Activated CD4-positive, CD25-positive, alpha-beta regulatory T cell (primary cell): ENCODE data around the gene RTTN.
A peak's percentile ranks its signal among the peaks of the same experiment; 100 is the strongest.
"Not testable (repeated sequence)": the region's sequence is repeated elsewhere in the genome, so short reads cannot be mapped to it uniquely, and the experiment has no call there.

ENCODE experiments used
- DNase-seq, 4 experiments: peaks; one replicate each; lab custom pipeline; 2025; lab: John Stamatoyannopoulos, UW

Gene RTTN

DNA sequence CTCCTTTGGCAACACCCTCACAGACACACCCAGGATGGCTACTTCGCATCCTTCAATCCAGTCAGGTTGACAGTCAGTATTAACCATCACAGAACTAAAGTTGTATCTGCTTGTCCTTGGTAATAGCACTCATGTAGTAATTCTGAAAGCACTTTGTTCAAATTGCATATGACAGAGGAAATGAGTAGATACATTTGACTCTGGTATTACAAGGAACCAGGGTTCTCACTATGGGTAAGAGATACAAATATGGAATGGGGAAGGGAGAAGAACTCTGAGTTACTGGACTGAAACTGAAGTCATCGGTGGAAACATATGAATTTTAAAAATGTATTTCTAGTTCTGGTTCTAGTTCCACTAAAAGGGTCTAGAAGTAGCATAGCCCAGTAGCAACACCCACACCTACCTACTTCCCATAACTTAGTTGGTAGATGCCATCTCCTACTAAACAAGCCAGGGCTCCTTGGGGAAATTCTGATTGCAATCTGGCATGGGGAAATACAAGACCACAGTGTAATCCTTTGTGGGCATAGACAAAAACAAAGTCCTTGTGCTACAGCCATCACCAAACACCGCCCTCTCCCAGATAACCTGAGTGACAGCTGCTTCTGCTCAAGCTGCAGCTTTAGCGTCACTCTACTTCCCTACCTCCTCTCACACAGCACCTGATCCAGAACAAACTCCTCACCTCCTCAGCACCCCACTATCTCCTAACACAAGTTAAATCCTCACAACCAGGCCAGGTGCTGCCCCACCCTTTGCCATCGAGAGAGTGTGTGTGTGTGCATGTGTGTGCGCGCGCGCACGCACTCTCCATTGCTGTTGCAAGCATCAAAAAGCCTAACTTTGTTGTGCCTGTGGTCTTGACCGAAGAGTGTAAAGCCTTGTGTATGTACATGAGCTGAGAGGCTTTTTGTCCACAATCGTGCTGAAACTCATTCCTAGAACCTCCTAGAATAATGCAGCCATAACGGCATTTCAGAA is 226.5 kb downstream of the RTTN start:
- no peak for DNase-seq

DNA sequence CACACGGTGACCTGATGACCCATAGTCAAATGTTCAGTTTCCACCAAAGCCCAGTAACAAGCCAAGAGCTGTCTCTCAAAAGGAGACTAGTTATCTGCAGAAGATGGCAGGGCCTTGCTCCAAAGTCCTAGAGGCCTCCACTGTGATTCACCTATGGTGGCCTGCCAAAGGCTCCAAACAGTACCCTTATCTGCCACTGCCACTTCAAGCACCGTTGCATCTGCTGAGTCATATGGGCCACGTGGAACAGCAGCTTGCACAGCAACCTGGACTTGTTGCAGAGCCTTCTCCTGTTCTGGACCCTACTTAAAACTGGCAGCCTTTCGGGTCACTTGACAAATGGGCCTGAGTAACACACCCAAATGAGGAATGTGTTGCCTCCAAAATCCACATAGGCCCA is 230.2 kb downstream of the RTTN start:
- DNase-seq, result not testable (repeated sequence)

DNA sequence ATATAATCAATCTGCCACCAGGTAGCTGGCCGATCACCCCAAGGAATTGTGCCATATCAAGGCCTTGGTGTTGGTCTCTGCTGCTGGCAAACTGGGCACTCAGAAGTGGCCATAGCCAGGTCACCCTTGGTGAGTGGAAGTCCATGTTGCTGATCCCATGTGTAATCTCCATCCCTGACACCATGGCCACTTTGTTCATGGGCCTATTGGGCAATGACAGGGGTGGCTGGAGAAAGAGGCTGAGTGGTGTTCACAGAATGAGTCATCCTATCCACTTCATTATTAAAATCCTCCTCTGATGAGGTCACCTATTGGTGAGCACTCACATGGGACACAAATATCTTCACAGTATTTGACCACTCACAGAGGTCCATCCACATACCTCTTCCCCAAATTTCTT is 231.1 kb downstream of the RTTN start:
- no peak for DNase-seq

DNA sequence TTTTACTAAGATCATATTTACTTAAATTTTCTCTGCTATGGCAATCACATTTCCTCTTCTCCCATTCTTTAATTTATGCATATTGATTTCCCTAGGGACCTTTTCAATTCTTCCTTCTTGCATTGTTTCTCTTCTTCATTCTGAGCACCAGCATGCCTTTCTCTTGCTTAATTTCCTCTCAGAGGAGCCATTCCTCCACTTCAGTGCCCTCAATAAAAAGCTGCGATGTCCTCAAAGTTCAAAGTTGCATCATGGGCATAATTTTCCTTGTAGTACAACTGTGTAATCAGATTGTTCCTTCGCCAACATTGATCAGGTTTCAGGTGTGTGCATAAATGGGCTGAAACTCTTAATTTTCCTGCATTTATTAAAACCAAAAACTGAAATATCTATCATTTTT is 236.0 kb downstream of the RTTN start:
- no peak for DNase-seq

DNA sequence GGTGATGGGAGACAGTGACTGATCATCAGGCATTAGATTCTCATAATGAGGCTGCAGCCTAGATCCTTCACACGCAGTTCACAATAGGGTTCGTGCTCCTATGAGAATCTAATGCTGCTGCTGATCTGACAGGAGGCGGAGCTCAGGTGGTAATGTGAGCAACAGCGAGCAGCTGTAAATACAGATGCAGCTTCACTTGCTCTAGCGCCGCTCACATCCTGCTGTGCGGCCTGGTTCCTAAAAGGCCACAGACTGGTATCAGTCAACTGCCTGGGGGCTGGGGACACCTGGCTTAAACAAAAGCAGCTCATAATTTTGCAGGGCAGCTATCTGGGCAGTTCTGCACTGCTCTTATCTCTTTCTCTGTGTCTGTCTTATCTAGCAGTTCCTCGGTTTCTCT is 237.4 kb downstream of the RTTN start:
- DNase-seq, result peak in 1 of 4 experiments; percentile 4

DNA sequence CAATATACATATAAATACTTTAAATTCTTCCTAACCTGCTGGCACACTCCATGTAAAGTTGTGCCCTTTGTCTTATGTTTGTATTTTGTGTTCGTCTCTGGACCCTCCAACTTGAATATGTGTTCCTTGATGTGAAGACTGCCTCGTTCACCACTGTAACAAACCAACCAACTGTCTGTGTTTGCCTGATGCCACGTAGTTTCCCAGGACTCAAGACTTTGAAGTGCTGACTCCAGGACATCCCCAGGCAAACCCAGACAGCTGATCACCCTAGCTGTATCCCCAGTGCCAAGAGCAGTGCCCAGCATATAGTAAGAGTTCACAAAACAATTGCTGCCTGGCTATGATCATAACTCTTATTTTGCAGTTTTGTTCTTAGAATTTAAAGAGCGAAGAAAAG is 242.3 kb downstream of the RTTN start:
- DNase-seq, result no peak

DNA sequence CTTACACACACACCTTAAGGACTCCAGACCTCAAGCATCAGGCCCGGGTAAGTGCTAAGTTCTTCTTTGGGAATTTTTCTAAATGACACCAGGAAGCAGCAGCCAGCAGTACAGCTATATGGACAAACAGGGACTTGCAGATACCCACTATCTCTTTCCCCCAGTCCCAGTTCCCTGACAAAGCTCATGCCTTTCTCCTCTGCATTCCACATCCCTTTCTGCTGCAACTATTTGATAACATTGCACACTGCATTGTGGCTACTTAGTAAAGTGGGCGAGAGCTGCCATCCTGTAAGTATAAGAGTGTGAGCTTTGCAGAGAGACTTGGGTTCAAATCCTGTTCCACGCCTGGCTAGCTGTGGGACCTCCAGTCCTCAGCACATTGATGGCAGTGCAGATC is 243.8 kb downstream of the RTTN start:
- no peak for DNase-seq

DNA sequence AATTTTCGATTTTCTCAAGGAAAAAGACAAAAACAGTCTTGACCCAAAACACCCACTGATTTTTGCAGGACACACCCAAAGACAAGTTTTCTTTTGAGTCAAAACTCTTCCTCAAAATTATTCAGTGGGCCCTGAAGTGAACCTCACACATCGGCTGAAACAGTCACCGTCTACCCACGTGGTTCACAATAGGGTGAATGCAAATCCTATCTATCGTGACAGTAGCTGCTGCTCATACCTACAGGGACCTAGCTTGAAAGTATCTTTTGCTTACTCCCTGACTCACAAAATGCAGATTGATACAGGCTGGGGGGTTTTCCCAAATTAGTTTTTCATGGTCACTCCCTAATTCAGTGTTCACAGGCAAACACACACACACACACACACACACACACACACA is 247.1 kb downstream of the RTTN start:
- no peak for DNase-seq

DNA sequence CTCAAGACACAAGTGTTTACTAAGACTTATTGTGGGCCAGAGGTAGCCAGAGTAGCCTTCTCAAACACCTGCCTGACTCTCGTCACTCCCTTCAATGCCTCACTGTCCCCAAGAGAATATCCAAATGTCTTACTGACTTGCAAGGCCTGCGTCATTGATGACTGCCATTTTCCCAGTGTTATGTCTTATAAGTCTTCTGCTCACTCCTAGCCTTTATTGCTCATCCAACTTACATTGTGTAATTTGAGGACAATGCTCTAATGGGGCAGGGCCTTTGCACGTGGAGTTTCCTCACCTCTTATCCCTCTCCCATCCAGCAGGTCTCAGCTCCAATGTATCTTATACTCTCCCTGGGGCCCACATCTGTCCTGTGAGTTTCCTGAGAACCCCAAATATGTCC is 247.7 kb downstream of the RTTN start:
- DNase-seq, result no peak

DNA sequence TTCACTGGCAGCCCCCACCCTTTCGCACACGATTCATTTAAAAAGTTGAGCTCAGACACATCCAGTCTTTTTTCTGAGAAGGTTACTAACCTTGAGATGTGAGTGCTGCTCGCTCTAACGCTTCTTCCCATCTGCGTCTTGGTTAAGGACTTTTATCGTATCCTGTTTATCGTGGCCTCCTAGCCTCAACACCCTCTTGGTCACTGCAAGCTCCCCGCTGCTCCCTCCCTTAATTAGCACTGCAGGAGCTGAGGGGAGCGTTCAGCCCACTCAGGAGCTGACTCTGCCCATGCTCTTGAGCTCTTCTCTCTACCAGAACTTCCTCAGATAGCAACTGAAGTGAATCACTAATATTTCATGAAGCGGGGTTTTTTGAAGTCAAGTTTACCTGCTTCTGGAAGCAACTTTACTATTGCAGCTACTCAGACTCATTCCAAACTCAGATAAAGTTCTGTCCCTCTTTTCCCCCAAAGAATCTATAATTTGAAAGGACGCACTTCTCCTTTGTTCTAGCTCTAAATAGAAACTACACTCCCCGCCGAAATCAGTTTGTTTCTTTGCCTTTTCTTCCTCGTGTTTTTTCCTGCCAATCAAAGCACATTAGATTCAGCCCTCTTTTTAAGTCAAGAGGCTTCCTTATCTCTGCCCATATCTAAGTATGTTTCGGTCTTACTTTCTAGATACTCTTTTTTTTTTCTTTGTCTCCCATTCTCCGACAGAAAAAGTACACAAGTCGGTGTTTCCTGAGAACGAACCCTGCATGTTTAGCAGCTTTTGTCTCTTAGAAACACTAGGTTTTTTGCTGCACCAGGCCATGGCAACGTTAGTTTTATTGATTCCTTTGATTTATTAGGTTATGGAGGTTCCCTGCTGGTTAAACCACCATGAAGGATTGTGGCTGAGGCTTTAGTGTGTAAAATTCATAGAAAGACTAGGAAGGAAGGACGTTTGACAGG is 248.5 kb downstream of the RTTN start:
- DNase-seq, result no peak

DNA sequence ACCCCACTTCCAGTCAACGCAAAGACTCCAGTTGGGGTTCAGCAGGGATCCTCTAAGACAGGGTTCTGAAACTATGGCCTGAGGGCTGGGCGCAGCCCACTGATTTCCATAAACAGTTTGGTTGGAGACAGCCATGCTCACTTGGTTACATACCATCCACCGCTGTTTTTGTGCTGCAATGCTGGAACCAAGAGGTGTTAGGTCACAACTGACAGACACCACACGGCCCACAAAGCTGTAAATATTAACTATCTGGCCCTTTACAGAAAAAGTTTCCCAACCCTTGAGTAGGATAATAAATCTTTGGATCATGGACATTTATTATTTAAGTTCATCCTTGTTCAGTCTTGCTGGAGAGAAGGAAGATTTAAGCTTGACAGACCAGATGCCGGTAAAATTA is 249.4 kb downstream of the RTTN start:
- DNase-seq, result no peak

DNA sequence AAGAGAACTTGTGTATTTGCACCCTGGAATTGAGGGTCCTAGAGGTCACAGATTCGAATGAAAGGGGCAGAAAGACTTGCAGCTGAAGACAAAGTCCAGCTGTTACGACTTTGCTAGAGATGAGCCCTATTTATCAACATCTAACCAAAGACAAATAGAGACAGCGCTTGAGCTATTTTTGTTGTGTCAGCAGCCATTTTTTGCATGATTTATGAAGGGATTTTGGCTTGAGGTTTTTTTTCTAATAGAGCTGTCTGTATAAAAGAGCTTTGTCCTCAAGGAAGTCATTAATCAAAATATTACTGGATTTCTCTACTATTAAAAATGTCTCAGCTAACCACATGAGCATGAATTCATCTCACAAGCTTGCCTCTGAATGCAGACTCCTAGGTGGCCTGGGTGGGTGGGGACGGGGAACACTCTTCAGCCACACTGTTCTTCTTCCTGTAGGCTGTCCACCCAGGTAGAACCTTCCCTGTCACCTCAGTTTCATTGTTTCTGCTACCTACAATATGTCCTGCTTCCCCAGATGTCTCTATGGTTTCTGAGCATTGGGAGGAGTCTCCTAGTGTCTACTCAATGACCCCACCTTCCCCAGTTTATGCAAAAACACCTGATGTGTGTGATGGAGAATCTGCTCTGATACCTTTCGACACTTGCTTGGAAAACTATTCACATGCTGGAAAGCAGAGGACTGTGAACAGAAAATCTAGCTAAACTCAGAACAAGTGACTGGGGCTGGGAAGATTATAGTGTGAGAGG is 250.6 kb downstream of the RTTN start:
- DNase-seq, result no peak

DNA sequence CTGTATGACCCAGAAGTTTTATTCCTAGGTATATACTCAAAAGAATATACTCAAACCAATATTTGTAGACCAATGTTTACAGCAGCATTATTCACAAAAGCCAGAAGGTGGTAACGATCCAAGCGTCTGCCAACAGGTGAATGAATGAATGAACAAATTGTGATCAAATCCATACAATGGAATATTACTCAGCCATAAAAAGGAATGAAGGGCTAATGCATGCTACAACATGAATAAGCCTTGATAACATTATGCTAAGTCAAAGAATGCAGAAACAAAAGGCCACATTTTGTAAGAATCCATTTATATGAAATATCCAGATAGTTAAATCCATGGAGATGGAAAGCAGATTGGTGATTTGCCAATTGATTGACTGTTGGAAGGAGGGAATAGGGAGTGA is 252.3 kb downstream of the RTTN start:
- no peak for DNase-seq
